Neural crest cell (in vitro differentiated cells): Measurements from ENCODE around the gene AGBL2. TPM values are rescaled to one million over a fixed set of nuclear protein-coding genes. Genes with fewer than 3 reads are reported as not detected.
A peak's percentile ranks its signal among the peaks of the same experiment; 100 is the strongest.

Source experiments
- DNase-seq: peaks from one replicate; pipeline ENCODE4 v3.0.0; 2021; ENCODE audit warnings: low read depth, mixed read lengths, low spot score
- H3K27ac Mint-ChIP-seq: one replicate; pipeline ENCODE4 v1.8.0; 2021; ENCODE audit warnings: mild to moderate bottlenecking, mixed read lengths; ENCODE audit not compliant: unreplicated experiment
- H3K27me3 Mint-ChIP-seq: 2 replicates; pipeline ENCODE4 v1.8.0; 2021; ENCODE audit warnings: low read depth, mild to moderate bottlenecking, mixed read lengths
- H3K36me3 Mint-ChIP-seq: 2 replicates; pipeline ENCODE4 v1.8.0; 2021; ENCODE audit warnings: low read depth, mild to moderate bottlenecking, mixed read lengths
- H3K4me1 Mint-ChIP-seq: 2 replicates; pipeline ENCODE4 v1.8.0; 2021; ENCODE audit warnings: mixed read lengths
- H3K4me3 Mint-ChIP-seq: one replicate; pipeline ENCODE4 v1.8.0; 2021; ENCODE audit warnings: mild to moderate bottlenecking, mixed read lengths
- H3K9me3 Mint-ChIP-seq: 2 replicates; pipeline ENCODE4 v1.8.0; 2021; ENCODE audit warnings: mixed read lengths
- CTCF ChIP-seq: fragments of 200-600 bp; sonication (generic); conservative IDR thresholded peaks from 2 replicates; pipeline ENCODE4 v1.5.0; 2021; ENCODE audit warnings: antibody characterized with exemption, mild to moderate bottlenecking
- total RNA-seq: library from RNA; stranded (reverse); gene quantifications from 2 replicates; pipeline ENCODE4 v1.2.1, GENCODE V29; 2021

Gene AGBL2
- total RNA-seq, 1 donor from 2014 or later: 2.1 TPM

- peak overlapping the region; percentile 15 for H3K4me3 Mint-ChIP-seq
- H3K9me3 Mint-ChIP-seq: no peaks in the 10 kb centered on the region
- H3K4me1 Mint-ChIP-seq: peaks cover 15% of the 10 kb centered on the region
- H3K27ac Mint-ChIP-seq: peak overlapping the region; percentile 27
- TF ChIP-seq CTCF: no peak
- no peak for DNase-seq
- H3K27me3 Mint-ChIP-seq: no peaks in the 10 kb centered on the region
- peaks cover 17% of the 10 kb centered on the region for H3K36me3 Mint-ChIP-seq
These were observed 16.3 kb upstream of the AGBL2 start for GRCh38 chr11:47731475-47731874.

- no peak overlapping the region for H3K4me3 Mint-ChIP-seq
- no peaks in the 10 kb centered on the region for H3K9me3 Mint-ChIP-seq
- no peak for TF ChIP-seq CTCF
- H3K27me3 Mint-ChIP-seq: no peaks in the 10 kb centered on the region
- peaks cover 9% of the 10 kb centered on the region for H3K4me1 Mint-ChIP-seq
- no peak for DNase-seq
- no peak overlapping the region for H3K27ac Mint-ChIP-seq
- H3K36me3 Mint-ChIP-seq: peaks cover 27% of the 10 kb centered on the region
These were observed 11.8 kb upstream of the AGBL2 start for GRCh38 chr11:47726878-47727514.

GRCh38 chr11:47726118-47726442 is 10.9 kb upstream of the AGBL2 start:
- no peaks in the 10 kb centered on the region for H3K27me3 Mint-ChIP-seq
- H3K36me3 Mint-ChIP-seq: peaks cover 25% of the 10 kb centered on the region
- no peak for TF ChIP-seq CTCF
- no peaks in the 10 kb centered on the region for H3K4me1 Mint-ChIP-seq
- H3K27ac Mint-ChIP-seq: no peak overlapping the region
- H3K4me3 Mint-ChIP-seq: no peak overlapping the region
- H3K9me3 Mint-ChIP-seq: no peaks in the 10 kb centered on the region
- no peak for DNase-seq

- Mint-ChIP-seq H3K36me3 (peaks cover 25% of the 10 kb centered on the region), H3K9me3 (no peaks in the 10 kb centered on the region), H3K4me3 (no peak overlapping the region), H3K4me1 (no peaks in the 10 kb centered on the region), H3K27me3 (no peaks in the 10 kb centered on the region), H3K27ac (no peak overlapping the region)
- TF ChIP-seq CTCF: no peak
- no peak for DNase-seq
These were observed 10.4 kb upstream of the AGBL2 start for GRCh38 chr11:47725442-47726117.

- Mint-ChIP-seq H3K27me3 (no peaks in the 10 kb centered on the region), H3K36me3 (peaks cover 26% of the 10 kb centered on the region)
These were observed 9.0 kb upstream of the AGBL2 start for GRCh38 chr11:47724041-47724729.

More at GRCh38 chr11:47724041-47724729, 9.0 kb upstream of the AGBL2 start:
- no peak for TF ChIP-seq CTCF
- DNase-seq: no peak
- Mint-ChIP-seq H3K4me1 (no peaks in the 10 kb centered on the region), H3K9me3 (no peaks in the 10 kb centered on the region), H3K4me3 (no peak overlapping the region), H3K27ac (peak overlapping the region; percentile 94)
